ENCODE measurements around the gene NACC1.

The NACC1 gene

DNA sequence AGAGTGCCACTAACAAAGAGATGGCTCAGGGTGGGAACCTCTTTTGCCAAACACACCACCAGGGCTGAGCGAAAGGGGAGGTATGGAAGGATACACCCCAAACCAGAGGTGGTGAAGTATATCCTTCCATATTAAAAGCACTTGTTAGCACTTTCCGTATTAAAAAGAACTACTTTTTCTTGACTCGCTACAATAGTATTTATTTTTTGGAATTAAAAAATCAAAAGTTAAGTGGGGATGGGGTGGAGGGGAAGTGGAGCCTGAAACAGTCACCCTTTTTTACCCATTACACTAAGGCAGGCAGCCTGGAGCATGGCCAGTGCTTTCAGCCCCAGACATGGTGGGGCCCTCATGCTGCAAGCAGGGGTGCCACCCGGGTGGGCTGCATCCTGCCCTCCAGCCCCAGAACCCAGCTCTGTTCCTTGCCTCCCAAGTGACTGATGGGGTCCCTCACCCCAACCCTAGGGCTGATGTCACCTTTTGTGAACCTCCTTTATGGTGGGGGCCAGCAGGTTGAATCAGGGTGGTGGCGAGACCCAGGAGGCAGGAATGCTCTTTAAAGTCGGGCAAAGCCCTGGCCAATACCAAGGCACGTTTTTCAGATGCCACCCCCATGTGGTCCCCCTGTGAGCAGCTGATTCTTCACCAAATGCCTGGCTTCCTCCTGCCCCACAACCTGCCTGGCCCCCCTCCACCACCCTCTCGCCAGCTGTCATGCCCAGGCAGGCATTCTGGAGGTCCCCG, 46.4 kb upstream of the NACC1 start:
- TF ChIP-seq EZH2phosphoT487 (IDR thresholded peaks at IDR 0.05; ENCODE audit: borderline replicate concordance, low read length), result no peak
- TF ChIP-seq, protein P1, sequence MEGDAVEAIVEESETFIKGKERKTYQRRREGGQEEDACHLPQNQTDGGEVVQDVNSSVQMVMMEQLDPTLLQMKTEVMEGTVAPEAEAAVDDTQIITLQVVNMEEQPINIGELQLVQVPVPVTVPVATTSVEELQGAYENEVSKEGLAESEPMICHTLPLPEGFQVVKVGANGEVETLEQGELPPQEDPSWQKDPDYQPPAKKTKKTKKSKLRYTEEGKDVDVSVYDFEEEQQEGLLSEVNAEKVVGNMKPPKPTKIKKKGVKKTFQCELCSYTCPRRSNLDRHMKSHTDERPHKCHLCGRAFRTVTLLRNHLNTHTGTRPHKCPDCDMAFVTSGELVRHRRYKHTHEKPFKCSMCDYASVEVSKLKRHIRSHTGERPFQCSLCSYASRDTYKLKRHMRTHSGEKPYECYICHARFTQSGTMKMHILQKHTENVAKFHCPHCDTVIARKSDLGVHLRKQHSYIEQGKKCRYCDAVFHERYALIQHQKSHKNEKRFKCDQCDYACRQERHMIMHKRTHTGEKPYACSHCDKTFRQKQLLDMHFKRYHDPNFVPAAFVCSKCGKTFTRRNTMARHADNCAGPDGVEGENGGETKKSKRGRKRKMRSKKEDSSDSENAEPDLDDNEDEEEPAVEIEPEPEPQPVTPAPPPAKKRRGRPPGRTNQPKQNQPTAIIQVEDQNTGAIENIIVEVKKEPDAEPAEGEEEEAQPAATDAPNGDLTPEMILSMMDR (IDR thresholded peaks at IDR 0.05; ENCODE audit: low read depth, low read length, poor library complexity, severe bottlenecking), result no peak
- Histone ChIP-seq H3K4me1 (ENCODE audit: control insufficient read depth, low read length) (no peaks in the 10 kb centered on the region), H3F3A (ENCODE audit: control insufficient read depth, insufficient read depth) (no peaks in the 10 kb centered on the region), H3K27me3 (ENCODE audit: control insufficient read depth, low read length) (peaks cover 31% of the 10 kb centered on the region), H3K9me2 (replicated peaks; ENCODE audit: control insufficient read depth, low read length) (no peaks in the 10 kb centered on the region), H3K36me3 (ENCODE audit: control insufficient read depth, low read length) (no peaks in the 10 kb centered on the region), H4K20me1 (ENCODE audit: control insufficient read depth, insufficient read depth, low read depth, low read length) (no peaks in the 10 kb centered on the region), H3K27ac (ENCODE audit: low read depth, low read length) (no peak overlapping the region), H3K9me3 (ENCODE audit: control insufficient read depth, insufficient read depth, low read length) (no peaks in the 10 kb centered on the region), H3K4me2 (ENCODE audit: low read length) (no peak overlapping the region), H3K4me3 (ENCODE audit: low read length) (no peak overlapping the region), H3K79me2 (ENCODE audit: control insufficient read depth, low read length) (no peaks in the 10 kb centered on the region)

DNA sequence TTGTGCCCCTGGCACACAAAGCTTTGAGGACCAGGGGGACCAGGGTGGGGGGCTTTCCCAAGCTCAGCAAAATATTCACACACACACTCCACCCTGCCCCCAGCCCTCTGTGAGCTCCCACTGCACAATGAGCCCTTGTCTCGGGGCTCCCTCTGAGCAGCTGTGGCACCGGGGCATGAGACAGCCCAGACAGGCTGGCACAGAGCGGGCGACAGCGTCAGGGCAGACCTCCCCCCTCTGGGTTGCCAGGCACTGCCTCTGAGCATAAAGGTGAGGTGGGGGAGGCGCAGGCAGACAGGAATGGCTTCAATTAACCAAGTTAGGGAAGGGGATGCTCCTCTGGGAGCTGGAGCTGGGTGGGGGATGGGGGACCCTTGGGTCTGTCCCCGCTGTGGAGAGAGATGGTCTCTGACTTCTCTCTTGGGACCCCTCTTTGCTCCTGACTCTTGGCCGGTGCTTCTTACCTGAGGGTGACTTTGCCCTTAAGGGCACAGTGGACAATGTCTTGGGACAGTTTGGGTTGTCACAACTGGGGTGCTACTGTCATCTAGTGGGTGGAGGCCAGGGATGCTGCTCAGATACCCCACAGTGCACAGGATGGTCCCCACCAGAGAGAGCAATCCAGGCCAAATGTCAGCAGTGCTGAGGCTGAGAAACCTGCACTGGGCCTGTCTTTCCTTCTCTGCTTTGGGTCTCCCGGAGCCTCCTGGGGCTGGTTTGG, 45.7 kb upstream of the NACC1 start:
- Histone ChIP-seq H3K9me3 (ENCODE audit: control insufficient read depth, insufficient read depth, low read length) (no peaks in the 10 kb centered on the region), H3K4me1 (ENCODE audit: control insufficient read depth, low read length) (no peaks in the 10 kb centered on the region), H3K27ac (ENCODE audit: low read depth, low read length) (no peak overlapping the region), H3K4me2 (ENCODE audit: low read length) (no peak overlapping the region), H3K27me3 (ENCODE audit: control insufficient read depth, low read length) (peaks cover 31% of the 10 kb centered on the region), H3K4me3 (ENCODE audit: low read length) (no peak overlapping the region), H3K79me2 (ENCODE audit: control insufficient read depth, low read length) (no peaks in the 10 kb centered on the region), H3F3A (ENCODE audit: control insufficient read depth, insufficient read depth) (no peaks in the 10 kb centered on the region), H3K36me3 (ENCODE audit: control insufficient read depth, low read length) (no peaks in the 10 kb centered on the region), H4K20me1 (ENCODE audit: control insufficient read depth, insufficient read depth, low read depth, low read length) (no peaks in the 10 kb centered on the region), H3K9me2 (replicated peaks; ENCODE audit: control insufficient read depth, low read length) (no peaks in the 10 kb centered on the region)
- TF ChIP-seq EZH2phosphoT487 (IDR thresholded peaks at IDR 0.05; ENCODE audit: borderline replicate concordance, low read length), result no peak
- TF ChIP-seq, protein P1 (IDR thresholded peaks at IDR 0.05; ENCODE audit: low read depth, low read length, poor library complexity, severe bottlenecking), result no peak

DNA sequence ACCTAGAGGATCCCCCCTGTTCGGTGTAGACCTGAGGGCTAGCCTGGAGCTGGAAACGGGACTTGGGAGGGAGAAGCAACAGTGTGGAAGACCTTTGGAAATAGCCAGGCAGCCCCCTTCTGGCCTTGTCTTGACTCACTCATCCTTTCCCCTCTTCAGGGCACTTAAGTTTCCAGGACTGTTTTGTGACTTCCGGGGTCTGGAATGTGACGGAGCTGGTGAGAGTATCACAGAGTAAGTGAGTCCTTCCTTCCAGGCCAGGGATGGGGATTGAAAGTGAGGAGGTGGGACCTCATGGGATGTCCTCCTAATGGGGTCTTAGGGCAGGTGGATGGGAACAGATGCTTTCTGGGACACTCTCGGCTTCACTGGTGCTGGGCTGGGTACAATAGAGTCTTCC, 44.8 kb upstream of the NACC1 start:
- H3K27me3 ChIP-seq (ENCODE audit: control insufficient read depth, low read length), result peaks cover 33% of the 10 kb centered on the region
- H3K27ac ChIP-seq (ENCODE audit: low read depth, low read length), result no peak overlapping the region
- H4K20me1 ChIP-seq (ENCODE audit: control insufficient read depth, insufficient read depth, low read depth, low read length), result no peaks in the 10 kb centered on the region
- no peak overlapping the region for H3K4me3 ChIP-seq (ENCODE audit: low read length)
- no peaks in the 10 kb centered on the region for H3K4me1 ChIP-seq (ENCODE audit: control insufficient read depth, low read length)
- H3K9me3 ChIP-seq (ENCODE audit: control insufficient read depth, insufficient read depth, low read length), result no peaks in the 10 kb centered on the region
- TF ChIP-seq, protein P1 (IDR thresholded peaks at IDR 0.05; ENCODE audit: low read depth, low read length, poor library complexity, severe bottlenecking), result no peak
- no peak overlapping the region for H3K4me2 ChIP-seq (ENCODE audit: low read length)
- H3K9me2 ChIP-seq (replicated peaks; ENCODE audit: control insufficient read depth, low read length), result no peaks in the 10 kb centered on the region
- H3F3A ChIP-seq (ENCODE audit: control insufficient read depth, insufficient read depth), result no peaks in the 10 kb centered on the region
- H3K36me3 ChIP-seq (ENCODE audit: control insufficient read depth, low read length), result no peaks in the 10 kb centered on the region
- H3K79me2 ChIP-seq (ENCODE audit: control insufficient read depth, low read length), result no peaks in the 10 kb centered on the region
